HEK293T (cell line): ENCODE measurements around the gene RAD51B.

Experiments used
- BHLHE40 ChIP-seq: fragments of 450-650 bp; IDR thresholded peaks from 2 replicates; pipeline ENCODE4 v1.6.1; 2016; ENCODE audit warnings: mild to moderate bottlenecking, moderate library complexity, borderline replicate concordance
- L3MBTL2 ChIP-seq: fragments of 450-650 bp; conservative IDR thresholded peaks from 2 replicates; pipeline ENCODE4 v1.6.1; 2016; ENCODE audit warnings: mild to moderate bottlenecking
- SP1 ChIP-seq: fragments of 450-650 bp; IDR thresholded peaks from 2 replicates; pipeline ENCODE4 v1.6.1; 2017
- SUZ12 ChIP-seq: fragments of 450-650 bp; IDR thresholded peaks from 2 replicates; pipeline ENCODE4 v1.6.1; 2016; ENCODE audit warnings: mild to moderate bottlenecking

GRCh38 chr14:68263563-68264259, 444.1 kb downstream of the RAD51B start:
- TF ChIP-seq BHLHE40 (no peak), SP1 (no peak), L3MBTL2 (no peak), SUZ12 (no peak)
